ENCODE results near the gene SPRYD4.

- TF ChIP-seq KHSRP (IDR thresholded peaks at IDR 0.05) (no peak), ZBTB26 (CRISPR knock-in tag; IDR thresholded peaks at IDR 0.05) (no peak), ZBTB40 (IDR thresholded peaks at IDR 0.05) (no peak), ZBTB40 (CRISPR knock-in tag; IDR thresholded peaks at IDR 0.05) (no peak), NR2C1 (IDR thresholded peaks at IDR 0.05) (no peak), NR2C1 (tag; IDR thresholded peaks at IDR 0.05) (no peak), REST (IDR thresholded peaks at IDR 0.05; ENCODE audit: borderline replicate concordance) (no peak), REST (CRISPR knock-in tag; IDR thresholded peaks at IDR 0.05; ENCODE audit: low read depth) (no peak), POLR2AphosphoS5 (IDR thresholded peaks at IDR 0.05; ENCODE audit: control insufficient read depth, insufficient read depth, low read depth, low read length) (no peak), ZNF124 (CRISPR knock-in tag; IDR thresholded peaks at IDR 0.05) (no peak), RCOR1 (IDR thresholded peaks at IDR 0.05; ENCODE audit: borderline replicate concordance in 1 of 2, low read depth in 2 of 2, low read length in 2 of 2) (no peak), TAF1 (IDR thresholded peaks at IDR 0.05; ENCODE audit: control insufficient read depth, extremely low read depth, insufficient read depth, low read length, severe bottlenecking) (no peak), RBM15 (IDR thresholded peaks at IDR 0.05; ENCODE audit: insufficient read depth, low read length) (no peak), HNRNPL (IDR thresholded peaks at IDR 0.05; ENCODE audit: low read depth, low read length) (no peak)
- TF ChIP-seq, protein P1, sequence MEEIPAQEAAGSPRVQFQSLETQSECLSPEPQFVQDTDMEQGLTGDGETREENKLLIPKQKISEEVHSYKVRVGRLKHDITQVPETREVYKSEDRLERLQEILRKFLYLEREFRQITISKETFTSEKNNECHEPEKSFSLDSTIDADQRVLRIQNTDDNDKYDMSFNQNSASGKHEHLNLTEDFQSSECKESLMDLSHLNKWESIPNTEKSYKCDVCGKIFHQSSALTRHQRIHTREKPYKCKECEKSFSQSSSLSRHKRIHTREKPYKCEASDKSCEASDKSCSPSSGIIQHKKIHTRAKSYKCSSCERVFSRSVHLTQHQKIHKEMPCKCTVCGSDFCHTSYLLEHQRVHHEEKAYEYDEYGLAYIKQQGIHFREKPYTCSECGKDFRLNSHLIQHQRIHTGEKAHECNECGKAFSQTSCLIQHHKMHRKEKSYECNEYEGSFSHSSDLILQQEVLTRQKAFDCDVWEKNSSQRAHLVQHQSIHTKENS (CRISPR knock-in tag; IDR thresholded peaks at IDR 0.05): no peak
Observed at GRCh38 chr12:56488041-56488955, 19.9 kb downstream of the SPRYD4 start, which contains the start of gene GLS2.

Measured in K562 (cell line).